Measurements from ENCODE around the gene AMOTL2.

- no peak for TF ChIP-seq ZNF274 (IDR thresholded peaks at IDR 0.05; ENCODE audit: low read depth, low read length)
- TF ChIP-seq YY1 (IDR thresholded peaks at IDR 0.05; ENCODE audit: insufficient read depth, insufficient read length): no peak
Measured at GRCh38 chr3:134334231-134334900, 39.9 kb downstream of the AMOTL2 start.
